GM18526 (cell line): Measurements from ENCODE around the gene SLC25A6.
A peak's percentile ranks its signal among the peaks of the same experiment; 100 is the strongest.

Experiments used
- POLR2A ChIP-seq: IDR thresholded peaks from 3 replicates; pipeline ENCODE4 v1.6.1; 2011; ENCODE audit not compliant: insufficient read length; ENCODE audit errors: extremely low read depth

The SLC25A6 gene

DNA sequence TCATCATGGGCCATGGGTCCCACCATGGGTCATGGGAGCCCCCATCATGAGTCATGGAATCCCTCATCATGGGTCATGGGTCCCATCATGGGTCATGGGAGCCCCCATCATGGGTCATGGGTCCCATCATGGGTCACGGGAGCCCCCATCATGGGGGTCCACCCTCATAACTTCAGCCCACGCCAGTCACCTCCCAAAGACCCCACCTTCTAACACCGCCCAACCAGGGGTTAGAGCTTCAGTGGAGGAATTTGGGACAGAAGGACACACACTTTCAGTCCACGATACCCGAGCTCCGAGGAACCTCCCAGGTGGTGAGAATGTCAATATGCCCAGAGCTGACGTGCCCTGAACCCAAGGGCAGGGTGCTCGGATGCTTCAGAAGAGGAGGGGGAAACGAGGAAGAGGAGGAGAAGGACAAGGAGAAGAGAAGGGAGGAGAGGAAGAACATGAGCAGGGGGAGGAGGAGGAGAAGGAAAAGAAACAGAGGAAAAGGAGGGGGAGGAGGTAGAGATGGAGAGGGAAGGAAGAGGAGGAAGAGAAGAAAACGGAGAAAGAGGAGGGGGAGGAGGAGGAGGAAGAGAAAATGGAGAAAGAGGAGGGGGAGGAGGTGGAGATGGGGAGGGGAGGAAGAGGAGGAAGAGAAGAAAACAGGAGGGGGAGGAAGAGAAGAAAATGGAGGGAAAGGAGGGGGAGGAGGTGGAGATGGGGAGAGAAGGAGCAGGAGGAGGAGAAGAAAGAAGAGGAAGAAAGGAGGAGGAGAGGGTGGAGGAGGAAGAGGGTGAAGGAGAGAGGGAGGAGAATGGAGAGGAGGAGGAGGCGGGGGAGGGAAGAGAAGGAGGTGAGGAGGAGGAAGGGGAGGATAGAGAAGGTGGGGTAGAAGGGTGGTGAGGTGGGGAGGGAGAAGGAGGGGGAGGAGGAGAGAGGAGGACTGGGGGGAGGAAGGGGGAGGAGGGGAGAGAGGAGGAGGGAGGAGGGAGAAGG, 37.6 kb downstream of the SLC25A6 start:
- no peak for TF ChIP-seq POLR2A

GRCh38 chrX:1351981-1352714, 39.8 kb downstream of the SLC25A6 start:
- TF ChIP-seq POLR2A: no peak

DNA sequence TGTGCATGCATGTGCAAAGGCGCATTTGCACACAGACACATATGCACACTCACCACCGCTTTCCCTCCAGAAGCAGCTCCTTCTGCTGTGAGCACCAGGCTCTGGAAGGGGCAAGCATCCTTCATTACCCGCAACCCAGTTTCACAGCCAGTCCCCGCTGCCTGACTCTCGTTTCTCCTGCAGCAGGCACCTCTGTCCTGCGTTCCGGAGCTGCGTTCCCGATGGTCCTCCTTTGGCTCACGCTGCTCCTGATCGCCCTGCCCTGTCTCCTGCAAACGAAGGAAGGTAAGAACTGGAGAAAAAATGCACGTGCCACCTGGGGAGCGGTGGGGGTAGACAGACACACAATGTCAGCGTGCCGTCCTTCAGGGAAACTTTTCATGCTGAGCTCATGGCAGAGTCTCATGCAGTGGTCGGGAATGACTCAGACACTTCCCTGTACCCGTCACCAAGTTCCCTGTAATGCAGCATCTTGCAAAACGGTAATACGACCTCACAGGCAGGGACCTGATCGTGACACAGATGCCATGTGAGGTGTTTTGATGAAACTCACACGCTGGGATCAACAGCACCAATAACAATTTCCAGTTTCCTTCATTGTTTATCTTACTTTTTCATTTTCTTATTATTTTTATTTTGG, 50.2 kb downstream of the SLC25A6 start:
- TF ChIP-seq POLR2A: no peak

DNA sequence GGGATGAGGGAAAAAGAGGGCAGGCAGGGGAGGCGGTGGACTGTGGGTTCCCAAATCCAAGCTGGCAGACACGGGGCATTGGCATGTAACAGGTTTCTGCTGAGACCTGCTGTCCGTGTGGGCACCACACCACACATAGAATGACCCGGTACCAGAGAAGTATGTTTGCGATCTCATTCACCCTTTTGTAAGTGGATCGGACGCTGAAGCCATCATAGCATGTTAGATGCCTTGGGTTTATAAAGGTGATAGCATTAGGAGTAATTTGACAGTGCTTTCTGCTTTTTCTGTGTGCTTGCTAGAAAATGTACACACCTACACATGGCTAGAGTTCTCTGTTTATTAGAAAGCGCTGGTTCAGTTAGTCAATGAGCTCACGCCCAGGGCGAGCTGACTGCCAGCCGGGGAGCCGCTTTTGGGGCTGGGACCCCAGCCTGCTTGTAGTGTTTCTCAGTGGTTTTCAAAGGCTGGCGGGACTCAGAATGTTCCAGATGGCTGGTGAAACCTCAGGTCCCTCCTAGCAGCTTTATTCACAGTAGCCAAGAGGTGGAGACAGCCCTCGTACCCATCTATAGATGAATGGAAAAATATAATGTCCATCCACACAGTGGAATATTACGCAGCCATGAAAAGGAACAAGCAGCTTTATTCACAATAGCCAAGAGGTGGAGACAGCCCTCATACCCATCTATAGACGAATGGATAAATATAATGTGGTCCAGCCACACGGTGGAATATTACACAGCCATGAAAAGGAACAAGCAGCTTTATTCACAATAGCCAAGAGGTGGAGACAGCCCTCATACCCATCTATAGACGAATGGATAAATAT, 54.7 kb downstream of the SLC25A6 start:
- no peak for TF ChIP-seq POLR2A

DNA sequence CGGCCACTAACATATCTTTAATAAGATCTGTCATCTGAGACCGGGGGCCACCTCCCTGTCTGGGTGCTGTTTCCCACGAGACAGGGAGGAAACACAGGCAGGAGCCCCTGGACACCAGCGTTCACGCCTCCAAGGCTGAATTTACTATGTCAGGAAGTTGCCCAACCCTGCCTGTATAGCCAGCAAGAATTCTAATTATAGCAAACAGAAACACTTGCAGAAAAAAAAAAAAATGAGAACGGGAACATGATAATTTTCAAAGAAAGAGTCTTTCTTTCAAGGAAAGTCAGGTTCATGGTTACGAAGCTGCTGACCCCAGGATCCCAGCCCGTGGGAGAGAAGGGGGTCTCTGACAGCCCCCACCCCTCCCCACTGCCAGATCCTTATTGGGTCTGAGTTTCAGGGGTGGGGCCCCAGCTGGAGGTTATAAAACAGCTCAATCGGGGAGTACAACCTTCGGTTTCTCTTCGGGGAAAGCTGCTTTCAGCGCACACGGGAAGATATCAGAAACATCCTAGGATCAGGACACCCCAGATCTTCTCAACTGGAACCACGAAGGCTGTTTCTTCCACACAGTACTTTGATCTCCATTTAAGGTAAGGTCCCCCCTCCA, 55.5 kb downstream of the SLC25A6 start, which contains the start of gene IL3RA:
Gene IL3RA, plus strand, starts transcription at position 455 of the 613 bp plus-strand sequence. CDS start 4,981 bp downstream, outside the sequence.
- peak; percentile 60 for TF ChIP-seq POLR2A
